Gastroesophageal sphincter (tissue), 4 donors: ENCODE results near the gene IL1RAPL2. TPM values are rescaled to one million over a fixed set of nuclear protein-coding genes. Genes with fewer than 3 reads are reported as not detected.

ENCODE experiments used
- ATAC-seq: fragments of 150-250 bp; one replicate; pipeline ENCODE4 v1.9.1; 2016; ENCODE audit warnings: mild to moderate bottlenecking, moderate library complexity
- H3K27ac ChIP-seq, 4 donors: fragments of 200-600 bp; sonication (generic) in 3 of 4; 1 replicate in 3 of 4; 2 replicates in 1 of 4; pipeline ENCODE4 v1.5.1; 2016 to 2019
- H3K27me3 ChIP-seq: fragments of 200-600 bp; sonication (generic); one replicate; pipeline ENCODE4 v1.5.1; 2019
- H3K36me3 ChIP-seq, 2 donors: fragments of 200-600 bp; sonication (generic); one replicate each; pipeline ENCODE4 v1.5.1; 2019; ENCODE audit warnings: control low read depth in 1 of 2
- H3K4me1 ChIP-seq, 3 donors: fragments of 200-600 bp; sonication (generic); 1 replicate in 2 of 3; 2 replicates in 1 of 3; pipeline ENCODE4 v1.5.1; 2016 to 2019; ENCODE audit warnings: control low read depth in 2 of 3
- H3K4me3 ChIP-seq, 2 donors: fragments of 200-600 bp; sonication (generic); one replicate each; pipeline ENCODE4 v1.5.1; 2019; ENCODE audit warnings: mild to moderate bottlenecking in 1 of 2, moderate library complexity in 1 of 2
- H3K9me3 ChIP-seq, 3 donors: fragments of 200-600 bp; sonication (generic); one replicate each; pipeline ENCODE4 v1.5.1; 2017 to 2019; ENCODE audit warnings: control low read depth in 2 of 3
- EP300 ChIP-seq: sonication (generic); formaldehyde crosslinking; IDR thresholded peaks from one replicate; pipeline ENCODE4 v1.6.1; 2017; ENCODE audit warnings: antibody characterized with exemption, mild to moderate bottlenecking
- POLR2A ChIP-seq, 2 donors: fragments of 450-650 bp; IDR thresholded peaks; one replicate each; pipeline ENCODE4 v1.6.1; 2017; ENCODE audit warnings: antibody characterized with exemption in 2 of 2, mild to moderate bottlenecking in 2 of 2, moderate library complexity in 1 of 2
- POLR2AphosphoS5 ChIP-seq: sonication (generic); formaldehyde crosslinking; IDR thresholded peaks from one replicate; pipeline ENCODE4 v1.6.1; 2017; ENCODE audit warnings: antibody characterized with exemption
- WGBS, 2 donors: methylation state at CpG; one replicate each; pipeline ENCODE4 v1.1.5; 2018; ENCODE audit warnings: low coverage in 1 of 2; 5-methylcytosine and 5-hydroxymethylcytosine counted together
- total RNA-seq, 4 donors: library from RNA; depleted of rRNA; stranded (reverse); fragments of >200 nt; gene quantifications; one replicate each; pipeline ENCODE4 v1.1.0, GENCODE V29; 2016
- TF ChIP-seq, protein P1 (sequence below), 4 experiments: fragments of 200-600 bp in 2 of 4; fragments of 450-650 bp in 2 of 4; sonication (generic) in 1 of 4; IDR thresholded peaks; one replicate each; pipeline ENCODE4 v1.5.1; 2017 to 2019; ENCODE audit warnings: antibody characterized with exemption in 4 of 4, mild to moderate bottlenecking in 2 of 4, moderate library complexity in 2 of 4

IL1RAPL2 gene
- total RNA-seq, 4 donors from 2014 or later = 0.54 TPM; not detected in 2

DNA sequence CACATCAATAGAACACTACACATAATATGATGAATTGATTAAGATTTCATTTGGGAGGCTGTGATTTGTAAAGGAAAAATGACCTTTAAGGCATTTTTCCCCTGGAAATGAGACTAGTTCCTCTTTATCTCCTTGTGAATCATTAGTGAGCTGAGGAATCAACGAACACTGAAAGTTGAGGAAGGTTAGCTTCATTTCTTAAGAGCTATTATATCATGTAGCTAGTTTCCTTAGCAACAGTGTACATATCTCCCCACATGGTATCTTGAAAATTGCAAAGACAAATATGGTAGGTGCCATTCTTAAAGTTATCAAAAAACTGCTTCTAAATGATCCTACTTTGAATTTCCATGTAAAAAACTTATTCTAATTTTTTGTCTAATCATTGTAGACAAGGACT, 1128.8 kb downstream of the IL1RAPL2 start:
- ATAC-seq = no peak
- Histone ChIP-seq H3K4me1 (no peaks in the 10 kb centered on the region), H3K9me3 (no peaks in the 10 kb centered on the region), H3K27me3 (no peaks in the 10 kb centered on the region), H3K27ac (no peak overlapping the region), H3K4me3 (no peak overlapping the region), H3K36me3 (no peaks in the 10 kb centered on the region)
- WGBS, 2 donors = 63 to 71% methylated on average over 1 of the region's 1 CpG
- TF ChIP-seq POLR2A (IDR thresholded peaks at IDR 0.05) = no peak
- TF ChIP-seq POLR2AphosphoS5 = no peak
- no peak for TF ChIP-seq EP300

DNA sequence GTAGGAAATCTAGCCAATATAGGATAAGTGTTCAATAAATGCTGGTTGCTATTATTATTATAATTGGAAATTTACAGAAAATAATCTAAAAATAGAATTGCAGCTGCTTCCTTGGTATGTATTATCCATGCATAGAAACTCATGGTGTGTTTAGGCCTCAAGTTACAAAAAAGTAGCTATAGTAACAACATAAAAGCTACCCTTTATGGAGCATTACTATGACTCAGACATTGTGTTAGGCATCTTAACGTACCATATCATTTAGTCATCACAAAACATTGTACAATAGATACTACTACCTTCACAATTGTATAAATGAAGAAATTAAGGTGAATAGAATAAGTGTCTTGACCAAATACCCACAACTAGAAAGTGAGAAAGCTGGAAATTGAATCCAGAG, 1129.5 kb downstream of the IL1RAPL2 start:
- Histone ChIP-seq H3K9me3 (no peaks in the 10 kb centered on the region), H3K36me3 (no peaks in the 10 kb centered on the region), H3K27ac (no peak overlapping the region), H3K4me3 (no peak overlapping the region), H3K27me3 (no peaks in the 10 kb centered on the region), H3K4me1 (no peaks in the 10 kb centered on the region)
- no peak for ATAC-seq
- WGBS, 2 donors = 13 to 45% methylated on average over 1 of the region's 1 CpG
- TF ChIP-seq POLR2A (IDR thresholded peaks at IDR 0.05) = no peak
- no peak for TF ChIP-seq POLR2AphosphoS5
- TF ChIP-seq, protein P1, sequence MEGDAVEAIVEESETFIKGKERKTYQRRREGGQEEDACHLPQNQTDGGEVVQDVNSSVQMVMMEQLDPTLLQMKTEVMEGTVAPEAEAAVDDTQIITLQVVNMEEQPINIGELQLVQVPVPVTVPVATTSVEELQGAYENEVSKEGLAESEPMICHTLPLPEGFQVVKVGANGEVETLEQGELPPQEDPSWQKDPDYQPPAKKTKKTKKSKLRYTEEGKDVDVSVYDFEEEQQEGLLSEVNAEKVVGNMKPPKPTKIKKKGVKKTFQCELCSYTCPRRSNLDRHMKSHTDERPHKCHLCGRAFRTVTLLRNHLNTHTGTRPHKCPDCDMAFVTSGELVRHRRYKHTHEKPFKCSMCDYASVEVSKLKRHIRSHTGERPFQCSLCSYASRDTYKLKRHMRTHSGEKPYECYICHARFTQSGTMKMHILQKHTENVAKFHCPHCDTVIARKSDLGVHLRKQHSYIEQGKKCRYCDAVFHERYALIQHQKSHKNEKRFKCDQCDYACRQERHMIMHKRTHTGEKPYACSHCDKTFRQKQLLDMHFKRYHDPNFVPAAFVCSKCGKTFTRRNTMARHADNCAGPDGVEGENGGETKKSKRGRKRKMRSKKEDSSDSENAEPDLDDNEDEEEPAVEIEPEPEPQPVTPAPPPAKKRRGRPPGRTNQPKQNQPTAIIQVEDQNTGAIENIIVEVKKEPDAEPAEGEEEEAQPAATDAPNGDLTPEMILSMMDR (IDR thresholded peaks at IDR 0.05) = no peak
- TF ChIP-seq EP300 = no peak

DNA sequence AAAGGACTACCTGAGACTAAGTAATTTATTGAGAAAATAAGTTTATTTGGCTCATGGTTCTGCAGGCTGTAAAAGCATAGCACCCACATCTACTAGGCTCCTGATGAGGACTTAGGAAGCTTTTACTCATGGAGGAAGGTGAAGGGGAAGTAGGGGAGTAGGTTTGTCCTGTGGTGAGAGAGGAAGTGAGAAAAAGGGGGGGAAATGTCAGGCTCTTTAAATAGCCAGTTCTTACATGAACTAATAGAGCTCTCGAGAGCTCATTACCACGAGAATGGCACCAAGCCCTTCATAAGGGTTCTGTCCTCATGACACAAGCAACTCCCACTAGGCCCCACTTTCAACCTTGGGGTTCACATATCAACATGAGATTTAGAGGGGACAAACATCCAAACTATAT, 1130.9 kb downstream of the IL1RAPL2 start:
- Histone ChIP-seq H3K36me3 (no peaks in the 10 kb centered on the region), H3K4me1 (no peaks in the 10 kb centered on the region), H3K9me3 (no peaks in the 10 kb centered on the region), H3K4me3 (no peak overlapping the region), H3K27ac (no peak overlapping the region), H3K27me3 (no peaks in the 10 kb centered on the region)
- TF ChIP-seq, protein P1 (IDR thresholded peaks at IDR 0.05) = no peak
- 60% methylated on average over 1 of the region's 2 CpGs; no CpG with 5 or more reads in 1 of the 2 donors for WGBS, 2 donors
- ATAC-seq = no peak

DNA sequence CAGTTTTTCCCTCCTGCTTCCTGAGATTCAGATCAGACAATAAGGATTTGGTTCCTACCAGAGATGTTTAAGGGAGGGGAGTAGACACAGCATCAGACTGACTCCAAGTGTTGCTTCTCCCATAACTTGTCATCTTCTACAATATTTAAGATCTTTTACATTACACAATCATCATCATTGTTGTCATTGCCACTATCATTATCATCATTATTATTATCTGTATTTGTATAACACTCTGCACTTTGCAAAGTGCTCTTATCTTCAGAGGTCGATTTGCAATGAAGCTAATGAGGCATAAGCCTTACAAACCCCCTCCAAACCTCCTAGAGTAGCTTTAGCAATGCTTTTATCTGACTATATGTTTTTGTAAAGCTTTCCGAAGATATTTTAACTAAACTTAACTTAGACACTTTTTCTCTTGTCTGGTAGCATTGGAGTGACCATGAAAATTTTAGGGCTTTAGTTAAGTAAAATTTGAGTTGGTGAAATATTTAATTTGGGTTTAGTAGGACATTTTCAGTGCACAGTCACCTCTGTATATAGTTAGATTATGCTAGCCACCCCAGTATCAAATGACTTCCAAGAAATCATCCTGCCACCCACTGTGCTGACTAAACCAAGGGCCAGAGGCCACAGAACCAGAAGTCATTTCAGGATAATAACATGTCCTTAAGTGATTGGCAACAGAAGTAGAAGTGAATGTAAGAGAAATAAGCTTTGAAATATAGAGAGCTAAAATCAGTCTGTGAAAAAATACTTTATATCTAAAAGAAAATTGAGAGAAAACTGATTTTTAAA, 1132.2 kb downstream of the IL1RAPL2 start:
- ATAC-seq = no peak
- Histone ChIP-seq H3K27me3 (no peaks in the 10 kb centered on the region), H3K4me1 (no peaks in the 10 kb centered on the region), H3K27ac (no peak overlapping the region), H3K36me3 (no peaks in the 10 kb centered on the region), H3K9me3 (no peaks in the 10 kb centered on the region), H3K4me3 (no peak overlapping the region)
- TF ChIP-seq EP300 = no peak
- TF ChIP-seq, protein P1 (IDR thresholded peaks at IDR 0.05) = no peak
- no peak for TF ChIP-seq POLR2A (IDR thresholded peaks at IDR 0.05)
- TF ChIP-seq POLR2AphosphoS5 = no peak
- WGBS, 2 donors = 30 to 40% methylated on average over 1 to 2 of the region's 2 CpGs

DNA sequence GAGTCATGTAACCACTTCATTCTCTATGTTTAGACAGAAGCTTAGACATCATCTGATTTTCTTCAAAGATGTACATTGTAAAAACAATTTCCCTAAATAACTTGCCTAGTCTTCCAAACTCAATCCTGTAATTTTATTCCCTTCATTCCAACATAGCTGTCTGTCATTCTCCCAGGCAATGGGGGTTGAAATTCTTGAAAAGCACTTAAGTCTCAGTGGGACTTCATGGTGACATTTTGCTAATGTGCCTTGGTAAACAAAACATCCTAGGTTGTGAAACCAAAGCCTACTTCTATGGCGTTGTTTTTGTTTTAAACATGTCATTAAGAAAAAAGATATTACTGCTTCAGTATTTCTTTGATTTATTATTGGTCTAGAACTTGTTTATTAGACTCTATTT, 1134.3 kb downstream of the IL1RAPL2 start:
- no peak overlapping the region for H3K4me3 ChIP-seq
- no peaks in the 10 kb centered on the region for H3K36me3 ChIP-seq
- ATAC-seq = no peak
- H3K4me1 ChIP-seq = no peaks in the 10 kb centered on the region
- WGBS, 2 donors = 63 to 64% methylated on average over 1 of the region's 1 CpG
- no peak overlapping the region for H3K27ac ChIP-seq
- H3K9me3 ChIP-seq = no peaks in the 10 kb centered on the region
- no peak for TF ChIP-seq POLR2A (IDR thresholded peaks at IDR 0.05)
- no peak for TF ChIP-seq POLR2AphosphoS5
- TF ChIP-seq, protein P1 (IDR thresholded peaks at IDR 0.05) = no peak
- TF ChIP-seq EP300 = no peak
- H3K27me3 ChIP-seq = no peaks in the 10 kb centered on the region
